CD4-positive, alpha-beta T cell treated with Interleukin-17A for 4 hours (primary cell): ENCODE results near the gene RNF5.
A peak's percentile ranks its signal among the peaks of the same experiment; 100 is the strongest.
"Not testable (repeated sequence)": the region's sequence is repeated elsewhere in the genome, so short reads cannot be mapped to it uniquely, and the experiment has no call there.

ENCODE experiments used
- DNase-seq: peaks from one replicate; pipeline ENCODE4 v3.0.0-alpha.2; 2020; ENCODE audit warnings: mixed read lengths

The RNF5 gene

DNA sequence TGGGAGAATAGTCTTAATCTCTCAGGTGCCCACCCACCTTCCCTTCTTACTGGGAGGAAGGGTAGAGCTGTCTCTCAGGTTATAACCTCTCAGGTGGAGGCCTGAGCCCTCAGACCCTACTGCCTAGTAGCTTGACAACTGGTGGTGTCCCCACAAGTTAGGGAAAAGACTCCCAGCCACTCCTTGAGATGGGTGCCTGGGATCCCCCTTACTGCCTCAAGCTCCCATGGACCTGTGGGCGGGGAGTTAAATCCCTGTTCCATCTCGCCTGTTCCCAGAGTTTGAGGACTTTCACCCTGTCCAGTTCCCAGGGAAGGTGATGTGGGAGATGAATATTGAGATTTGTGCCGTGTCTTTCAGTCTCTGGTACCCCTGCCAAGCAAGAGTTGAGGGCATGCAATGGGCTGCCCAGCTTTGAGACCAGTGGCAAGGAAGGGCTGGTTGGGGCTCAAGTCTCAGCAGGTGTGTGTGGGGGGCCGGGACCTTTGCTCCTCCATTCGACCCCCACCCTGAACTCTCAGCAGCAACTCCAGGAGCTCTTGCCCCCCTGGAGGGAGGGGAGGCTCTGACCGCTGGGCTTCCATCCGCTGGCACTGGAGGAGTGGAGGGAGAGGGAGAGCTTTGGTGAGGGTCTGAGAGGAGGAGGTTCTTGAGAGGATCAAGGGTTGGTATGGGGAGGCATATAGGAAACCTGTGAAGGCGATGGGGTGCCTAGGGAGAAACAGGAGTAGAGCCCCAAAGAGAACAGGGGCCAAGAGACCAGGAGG, 12.9 kb downstream of the RNF5 start:
- no peak for DNase-seq

DNA sequence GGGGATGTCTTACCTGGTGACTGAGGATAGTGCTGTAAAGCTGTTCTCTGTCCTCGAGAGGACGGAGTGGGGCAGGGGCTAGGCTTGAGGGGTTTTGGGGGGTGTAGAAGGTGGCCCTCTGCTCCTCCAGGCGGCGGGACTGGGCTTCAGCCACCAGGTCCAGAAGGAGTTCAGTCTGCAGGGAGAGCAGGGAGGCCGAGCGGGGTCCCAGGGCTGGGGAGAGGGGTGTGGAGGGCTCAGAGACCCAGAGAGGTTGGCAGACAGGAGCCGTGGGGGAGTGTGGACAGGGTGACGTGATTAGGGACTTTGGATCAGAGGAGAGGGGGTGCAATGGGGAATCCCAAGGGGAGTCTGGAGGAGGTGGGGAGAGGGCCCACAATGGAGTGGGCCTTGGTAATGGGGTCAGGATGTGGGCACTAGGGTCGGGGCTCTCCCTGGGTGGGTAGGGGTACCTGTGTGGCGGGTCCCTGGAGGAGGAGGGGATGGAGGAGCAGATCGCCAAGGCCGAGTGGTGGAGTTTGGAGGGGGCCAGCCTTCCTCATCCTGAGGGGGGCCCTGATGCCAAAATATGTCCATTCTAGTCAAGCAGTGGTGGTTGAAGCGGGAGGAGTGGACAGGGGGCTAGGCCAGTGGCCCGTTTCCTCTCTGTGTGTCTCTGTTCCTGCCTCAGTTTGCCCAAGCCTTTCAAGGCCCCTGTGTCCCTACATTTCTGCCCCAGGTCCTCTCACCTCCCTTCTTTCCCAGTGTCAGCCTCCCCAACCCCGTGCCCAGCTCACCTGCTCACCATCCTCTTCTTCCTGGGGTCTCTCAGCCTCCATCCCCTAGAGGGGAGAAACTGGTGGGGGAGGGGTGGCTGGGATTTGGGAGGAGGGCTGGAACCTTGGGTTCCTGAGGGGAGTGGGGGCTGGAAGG, 13.7 kb downstream of the RNF5 start:
- DNase-seq, result no peak

DNA sequence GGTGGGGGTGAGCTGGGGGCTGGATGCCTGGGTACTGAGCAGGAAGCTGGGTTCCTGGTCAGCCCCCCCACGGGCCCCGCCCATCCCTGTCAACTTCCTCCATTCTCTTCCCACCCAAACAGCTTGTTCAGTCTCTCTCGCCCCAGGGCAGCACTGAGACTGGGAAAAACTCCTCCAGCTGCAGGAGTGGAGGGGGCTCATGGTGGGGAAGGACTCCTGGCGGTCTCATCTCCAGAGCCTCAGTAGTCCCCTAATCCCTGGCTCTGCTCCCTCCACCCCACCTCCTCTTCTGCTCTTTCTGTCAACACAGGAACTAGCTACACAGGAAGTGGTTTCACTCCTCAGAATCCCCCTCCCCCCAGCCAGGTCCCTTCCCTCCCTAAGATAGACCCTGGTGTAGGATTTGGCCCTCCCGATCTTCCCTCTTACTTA, 14.4 kb downstream of the RNF5 start, which contains the start of gene GPSM3:
TSS of gene GPSM3 (minus strand) at position 36 of the 432 bp plus-strand sequence. CDS start 130 bp downstream, outside the sequence.
- DNase-seq, result peak; percentile 80

DNA sequence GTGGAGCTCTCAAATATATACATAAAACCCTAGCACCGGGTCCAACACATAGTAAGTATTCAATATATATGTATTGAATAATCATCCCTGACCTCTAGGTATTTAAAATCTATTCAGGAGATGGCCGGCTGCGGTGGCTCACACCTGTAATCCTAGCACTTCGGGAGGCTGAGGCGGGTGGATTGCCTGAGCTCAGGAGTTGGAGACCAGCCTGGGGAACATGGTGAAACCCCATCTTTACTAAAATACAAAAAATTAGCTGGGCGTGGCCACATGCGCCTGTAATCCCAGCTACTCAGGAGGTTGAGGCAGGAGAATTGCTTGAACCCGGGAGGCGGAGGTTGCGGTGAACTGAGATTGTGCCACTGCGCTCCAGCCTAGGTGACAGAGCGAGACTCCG, 14.9 kb downstream of the RNF5 start:
- DNase-seq, result not testable (repeated sequence)

DNA sequence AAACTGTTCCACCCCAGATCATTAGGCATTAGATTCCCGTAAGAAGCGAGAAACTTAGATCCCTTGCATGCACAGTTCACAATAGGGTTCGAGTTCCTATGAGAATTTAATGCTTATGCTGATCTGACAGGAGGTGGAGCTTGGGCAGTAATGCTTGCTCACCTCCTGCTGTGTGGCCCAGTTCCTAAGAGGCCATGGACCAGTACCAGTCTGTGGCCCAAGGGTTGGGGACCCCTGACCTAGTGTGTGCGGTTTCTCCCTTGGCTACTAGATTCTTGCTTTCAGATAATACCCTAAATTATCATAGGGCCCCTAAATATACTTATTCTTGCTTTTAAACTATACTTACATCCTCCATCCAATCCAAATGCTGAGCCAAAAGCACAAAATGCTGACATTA, 16.2 kb downstream of the RNF5 start:
- DNase-seq, result no peak

DNA sequence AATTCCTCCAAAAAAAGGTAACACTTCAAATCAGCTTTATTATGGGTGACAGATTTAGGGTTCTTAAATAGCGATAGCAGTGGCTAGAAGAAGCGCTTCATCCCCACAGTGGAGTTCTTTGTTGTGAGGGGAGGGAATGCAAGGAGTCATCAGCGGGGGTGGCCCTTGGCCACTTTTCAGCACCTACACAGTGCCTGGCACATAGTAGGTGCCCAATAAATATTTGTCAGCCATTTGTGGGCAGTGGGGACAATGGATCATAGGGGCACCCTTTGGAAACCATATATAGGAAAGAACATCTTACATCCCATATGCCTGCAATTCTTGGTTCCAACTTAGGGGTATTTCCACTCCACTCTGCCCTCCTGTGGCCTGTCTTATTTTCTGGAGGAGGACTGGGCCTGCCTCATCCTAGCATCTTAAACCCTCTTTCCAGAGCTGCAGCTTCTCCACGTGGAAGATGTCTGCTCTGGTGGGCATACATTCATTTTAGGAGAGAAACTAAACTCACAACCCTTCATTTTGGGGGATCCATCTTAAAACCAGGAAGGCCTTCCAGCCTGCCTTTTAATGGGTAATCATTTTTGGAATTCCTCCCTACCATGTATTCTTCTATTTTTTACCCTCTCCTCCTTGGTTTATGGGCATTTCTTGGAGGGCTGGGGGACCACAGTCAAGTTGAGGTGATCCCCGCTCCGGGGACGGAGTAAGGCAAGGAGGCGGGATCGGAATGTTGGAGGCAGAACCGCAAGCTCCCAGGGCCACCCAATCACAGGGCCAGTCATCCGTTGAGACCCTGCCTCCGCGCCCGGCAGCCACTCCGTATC, 16.8 kb downstream of the RNF5 start:
- peak; percentile 35 for DNase-seq

DNA sequence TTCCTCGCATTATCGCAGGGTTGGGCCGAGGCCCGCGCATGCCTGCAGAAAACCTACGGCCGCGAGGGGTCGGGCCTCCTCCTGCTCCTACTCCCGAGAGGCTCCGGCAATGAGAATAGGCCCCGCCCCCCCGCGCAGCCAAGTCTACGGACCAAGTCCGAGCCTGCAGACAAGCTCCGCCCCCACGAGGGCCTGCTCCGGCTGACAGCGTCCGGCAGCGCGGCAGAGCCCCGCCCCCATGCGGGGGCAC, 17.4 kb downstream of the RNF5 start:
- DNase-seq, result peak; percentile 100

DNA sequence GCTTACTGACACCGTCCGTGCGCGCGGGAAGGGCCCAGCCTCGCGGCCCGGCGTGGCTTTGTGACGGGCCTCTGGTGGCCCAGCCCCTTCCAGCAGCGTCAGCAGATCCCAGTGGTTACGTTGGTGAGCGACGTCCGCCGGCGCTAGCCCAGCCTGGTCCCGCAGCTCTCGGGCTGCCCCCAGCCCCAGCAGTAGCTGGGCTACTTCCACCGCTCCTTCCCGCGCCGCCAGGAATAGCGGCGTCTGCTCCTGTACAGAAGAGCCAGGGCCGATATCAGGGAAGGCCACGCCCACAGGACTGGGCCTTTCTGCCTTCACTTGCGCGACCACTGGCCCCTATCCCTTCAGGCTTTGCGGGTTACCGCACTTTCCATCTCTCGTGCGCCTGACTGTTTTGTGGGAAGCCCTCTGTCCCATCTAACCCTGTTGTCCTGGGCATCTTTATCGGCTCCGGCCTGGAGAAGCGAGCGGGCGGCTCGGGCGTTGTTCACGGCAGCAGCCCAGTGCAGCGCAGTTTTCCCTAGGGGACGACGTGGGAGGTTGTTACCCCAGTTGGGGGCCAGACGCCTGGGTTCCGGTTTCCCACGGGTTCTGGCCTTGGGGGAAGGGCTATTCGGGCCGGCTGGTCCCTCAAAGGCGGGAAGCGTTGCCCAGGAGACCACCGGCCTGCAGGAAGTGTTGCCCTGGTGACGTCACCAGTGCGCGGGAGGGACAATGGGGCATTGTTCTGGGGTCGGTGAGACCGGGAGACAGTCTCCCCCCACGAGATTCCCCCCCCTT, 17.9 kb downstream of the RNF5 start:
- DNase-seq, result peak; percentile 63

DNA sequence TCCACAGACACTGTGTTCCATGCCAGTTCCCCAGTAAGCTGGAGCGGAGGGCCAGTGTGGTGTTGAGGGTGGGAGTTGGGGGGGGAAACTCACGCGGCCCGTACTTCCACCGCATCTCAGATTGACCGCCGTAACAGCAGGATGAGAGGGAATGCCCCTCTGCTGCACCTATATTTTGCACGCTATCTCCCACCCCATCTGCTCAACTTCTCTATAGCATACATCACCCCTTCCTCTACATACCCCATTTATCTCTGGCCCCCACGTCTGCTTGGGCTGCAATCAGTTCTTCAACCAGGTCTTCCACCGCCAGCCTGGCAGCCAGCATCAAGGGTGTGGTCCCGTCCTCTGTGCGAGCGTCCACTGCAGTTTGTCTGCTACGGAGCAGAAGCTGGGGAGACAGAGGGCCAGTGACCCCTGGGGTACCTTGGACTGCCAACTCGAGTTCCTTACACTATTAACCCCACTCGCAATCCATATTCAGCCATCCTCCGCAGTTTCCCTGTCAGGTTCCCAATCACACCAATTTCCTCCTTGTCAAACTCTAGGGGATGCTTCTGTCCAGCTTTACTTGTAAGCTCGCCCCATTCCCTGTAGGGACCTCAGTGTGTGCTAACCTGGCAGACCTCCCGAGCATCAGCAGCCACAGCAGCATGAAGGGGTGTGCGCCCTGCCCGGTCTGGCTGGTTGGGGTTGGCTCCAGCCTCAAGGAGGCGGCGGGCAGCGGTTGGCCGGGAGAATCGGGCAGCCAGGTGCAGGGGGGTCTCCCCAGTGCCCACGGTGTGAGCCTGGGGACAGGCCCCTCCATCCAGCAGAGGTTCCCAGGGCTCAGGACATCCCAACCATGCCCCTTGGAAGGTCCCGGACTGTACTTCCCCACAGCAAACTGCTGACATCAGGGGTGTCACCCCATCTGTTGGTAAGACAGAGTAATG, 18.7 kb downstream of the RNF5 start:
- DNase-seq, result no peak

DNA sequence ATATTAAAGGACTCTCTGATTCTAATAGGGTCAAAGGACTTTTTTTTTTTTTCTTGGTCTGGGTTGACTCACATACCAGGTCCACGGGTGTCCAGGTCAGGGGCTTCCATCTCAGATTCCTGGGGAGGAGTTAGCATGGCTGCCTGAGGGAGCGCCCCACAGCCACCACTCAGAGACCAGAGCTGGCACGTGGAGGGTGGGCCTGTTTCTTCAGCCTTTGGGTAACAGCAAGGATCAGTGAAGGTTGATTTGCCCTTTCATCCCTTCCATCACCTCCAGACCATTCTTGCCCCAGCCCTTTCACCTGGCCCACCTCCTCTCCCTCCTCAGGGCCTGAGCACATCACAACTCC, 20.1 kb downstream of the RNF5 start:
- no peak for DNase-seq

DNA sequence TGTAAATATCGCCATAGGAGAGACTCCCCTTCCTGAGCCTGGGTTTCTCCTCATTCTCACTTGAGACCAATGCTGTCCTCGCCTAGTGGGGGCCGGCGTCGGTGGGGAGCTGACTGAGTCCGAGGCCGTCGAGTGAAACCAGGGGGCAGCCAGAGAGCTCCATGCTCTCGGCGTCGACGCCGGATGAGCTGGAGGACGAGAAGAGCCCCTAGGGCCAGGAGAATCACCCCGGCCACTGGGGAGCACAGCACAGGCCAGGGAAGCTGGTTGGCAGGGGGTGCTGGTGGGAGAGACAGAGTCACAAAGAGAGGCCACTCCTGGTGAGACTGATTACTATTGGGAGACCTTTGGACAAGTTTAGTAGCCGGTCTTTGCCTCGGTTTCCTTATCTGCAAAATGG, 20.7 kb downstream of the RNF5 start:
- DNase-seq, result no peak

DNA sequence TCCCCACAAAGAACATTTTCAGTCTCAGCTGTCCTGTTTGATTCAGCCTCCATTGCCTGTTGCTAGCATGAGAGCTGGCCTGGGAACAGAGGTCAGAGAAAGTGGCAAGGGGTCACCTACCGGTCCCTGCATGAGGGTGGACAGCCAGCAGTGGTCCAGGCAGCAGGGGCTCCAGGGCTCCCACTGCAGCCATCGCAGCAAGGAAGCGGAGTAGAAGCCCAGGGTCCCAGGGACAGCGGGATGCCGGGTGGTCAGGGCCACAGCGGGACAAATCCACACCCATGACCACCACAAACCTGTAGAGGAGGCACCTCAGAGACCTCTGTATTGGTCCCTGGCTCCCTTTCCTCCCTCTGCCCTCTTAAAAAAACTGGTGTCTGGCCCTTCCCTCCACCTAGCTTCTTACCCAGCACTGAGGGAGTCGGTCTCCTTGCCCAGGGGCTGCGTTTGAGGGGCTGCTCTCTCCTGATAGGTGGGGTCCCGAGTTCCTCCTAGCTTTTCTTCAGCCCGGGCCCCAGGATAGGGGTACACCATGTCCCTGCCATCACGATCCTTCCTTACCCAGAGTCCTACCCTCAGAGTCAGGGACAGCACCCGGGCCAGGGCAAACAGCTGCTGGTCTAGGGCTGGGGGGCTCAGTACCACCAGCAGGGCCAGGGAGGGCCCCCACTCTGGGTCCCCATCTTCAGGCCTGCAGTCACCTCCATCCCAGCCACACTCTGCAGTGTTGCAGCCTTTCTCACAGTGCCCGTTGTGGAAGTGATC, 22.7 kb downstream of the RNF5 start:
- no peak for DNase-seq

DNA sequence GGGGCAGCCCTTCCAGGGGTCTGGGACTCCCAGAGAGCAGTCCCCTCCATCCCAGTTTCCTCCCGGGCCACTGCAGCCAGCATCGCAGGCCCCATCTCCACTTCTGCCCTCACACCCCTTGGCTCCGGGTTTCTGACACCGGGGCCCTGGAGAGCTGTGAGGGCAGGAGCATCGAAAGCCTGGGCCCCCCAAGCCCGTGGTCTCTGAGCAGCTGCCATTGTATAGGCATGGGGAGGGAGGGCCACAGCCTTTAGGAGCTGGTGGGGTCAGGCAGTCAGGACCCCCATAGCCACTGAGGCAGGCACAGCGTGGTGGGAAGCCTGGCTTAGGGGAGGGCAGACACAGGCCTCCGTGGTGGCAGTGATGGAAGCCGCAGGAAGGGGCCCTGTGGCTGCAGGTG, 24.0 kb downstream of the RNF5 start:
- no peak for DNase-seq

DNA sequence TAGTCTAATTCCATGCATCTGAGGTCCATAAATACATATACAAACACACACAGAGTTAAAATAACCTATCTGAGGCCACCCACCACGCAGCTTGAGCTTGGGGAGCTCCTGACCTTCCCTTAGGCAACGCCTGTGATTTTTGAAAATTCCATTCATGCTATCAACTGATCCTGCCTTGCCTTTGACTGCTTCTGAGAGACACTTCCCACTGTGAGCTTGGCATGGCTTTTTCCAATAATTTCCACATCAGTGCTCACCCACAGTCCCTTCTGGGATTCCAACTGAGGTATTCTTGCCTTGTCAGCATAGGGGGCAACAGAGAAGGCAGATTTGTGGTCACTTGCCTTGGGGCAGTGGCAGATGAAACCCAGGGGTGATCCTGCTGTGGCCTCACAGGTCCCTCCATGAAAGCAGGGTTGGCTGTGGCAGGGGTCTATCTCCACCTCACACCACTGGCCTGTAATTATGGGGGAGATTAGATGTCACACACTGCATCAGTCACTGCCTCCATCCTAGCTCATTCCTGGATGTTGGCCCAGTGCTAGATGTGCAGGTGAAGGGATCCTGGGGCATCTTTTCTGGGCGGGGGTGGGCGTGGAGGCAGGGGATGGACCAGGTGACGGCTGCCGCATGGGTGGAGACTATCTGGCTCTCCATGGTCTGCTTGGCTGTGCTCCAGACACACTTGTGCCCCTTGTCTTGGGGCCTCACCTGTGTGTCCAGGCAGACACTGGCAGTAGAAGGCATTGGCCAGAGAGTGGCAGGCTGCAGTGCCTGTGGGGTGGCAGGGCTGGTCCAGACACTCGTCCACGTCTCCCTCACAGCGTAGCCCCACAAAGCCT, 25.4 kb downstream of the RNF5 start:
- no peak for DNase-seq

DNA sequence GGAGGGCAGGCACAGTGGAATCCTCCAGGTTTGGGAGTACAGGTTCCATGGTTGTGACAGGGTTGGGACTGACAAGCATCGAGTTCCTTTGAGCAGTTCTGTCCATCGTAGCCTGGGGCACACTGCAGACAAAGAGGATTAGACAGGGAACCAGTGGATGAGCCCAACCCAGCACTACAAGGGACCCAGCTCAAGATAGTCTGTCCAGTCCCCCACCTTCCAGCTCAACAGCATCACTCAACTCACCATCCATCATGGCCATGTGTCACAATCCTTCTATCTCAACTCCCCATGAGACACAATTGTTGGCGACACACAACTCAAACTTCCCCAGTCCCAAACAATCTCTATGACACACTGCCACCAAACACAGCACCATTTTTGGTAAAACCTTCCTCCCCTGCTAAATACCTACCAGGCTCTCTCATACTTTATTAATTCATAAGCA, 26.1 kb downstream of the RNF5 start:
- no peak for DNase-seq

DNA sequence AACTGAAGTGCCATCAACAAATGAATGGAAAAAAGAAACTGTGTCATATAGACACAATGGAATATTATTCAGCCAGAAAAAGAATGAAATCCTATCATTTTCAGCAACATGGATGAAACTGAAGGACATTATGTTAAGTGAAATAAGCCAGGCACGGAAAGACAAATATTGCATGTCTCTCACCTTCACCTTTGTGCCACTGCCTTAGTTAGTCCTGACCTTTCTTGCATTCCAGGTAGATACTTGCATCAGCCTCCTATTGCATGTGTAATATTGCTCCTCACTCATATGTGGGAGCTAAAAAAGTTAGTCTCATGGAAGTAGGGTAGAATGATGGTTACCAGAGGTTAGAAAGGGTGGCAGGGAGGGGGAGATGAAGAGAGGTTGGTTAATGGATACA, 30.8 kb downstream of the RNF5 start:
- DNase-seq, result no peak

DNA sequence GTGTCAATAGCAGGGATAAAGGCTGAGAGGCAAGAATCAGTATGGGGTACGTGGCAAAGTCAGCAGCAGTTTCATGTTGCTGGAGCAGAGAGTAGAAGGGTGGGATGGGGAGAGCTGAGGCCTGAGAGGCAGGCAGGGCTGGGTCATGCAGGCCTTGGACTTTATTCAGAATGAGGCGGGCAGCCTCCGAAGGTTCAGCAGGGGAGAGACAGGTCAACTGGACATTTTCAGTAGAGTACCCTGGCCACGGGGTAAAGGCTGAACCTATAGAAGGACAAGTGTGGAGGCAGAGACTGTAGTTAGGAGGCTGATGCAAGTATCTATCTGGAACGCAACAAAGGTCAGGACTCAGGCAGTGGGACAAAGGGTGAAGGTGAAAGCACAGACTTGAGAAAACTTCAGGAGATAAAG, 32.0 kb downstream of the RNF5 start:
- no peak for DNase-seq

DNA sequence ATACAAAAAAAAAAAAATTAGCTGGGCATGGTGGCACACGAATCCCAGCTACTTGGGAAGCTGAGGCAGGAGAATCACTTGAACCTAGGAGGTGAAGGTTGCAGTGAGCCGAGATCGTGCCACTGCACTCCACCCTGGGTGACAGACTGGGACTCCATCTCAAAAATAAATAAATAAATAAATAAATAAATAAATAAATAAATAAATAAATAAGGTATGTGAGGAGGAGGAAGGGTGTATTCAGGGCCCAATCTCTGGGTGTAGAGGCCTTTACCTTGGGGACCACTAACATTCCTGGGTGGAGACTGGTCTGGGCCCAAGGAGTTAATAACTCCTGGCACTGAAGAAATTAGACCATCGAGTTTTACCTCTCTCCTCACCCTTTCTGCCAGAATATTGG, 33.2 kb downstream of the RNF5 start:
- not testable (repeated sequence) for DNase-seq

DNA sequence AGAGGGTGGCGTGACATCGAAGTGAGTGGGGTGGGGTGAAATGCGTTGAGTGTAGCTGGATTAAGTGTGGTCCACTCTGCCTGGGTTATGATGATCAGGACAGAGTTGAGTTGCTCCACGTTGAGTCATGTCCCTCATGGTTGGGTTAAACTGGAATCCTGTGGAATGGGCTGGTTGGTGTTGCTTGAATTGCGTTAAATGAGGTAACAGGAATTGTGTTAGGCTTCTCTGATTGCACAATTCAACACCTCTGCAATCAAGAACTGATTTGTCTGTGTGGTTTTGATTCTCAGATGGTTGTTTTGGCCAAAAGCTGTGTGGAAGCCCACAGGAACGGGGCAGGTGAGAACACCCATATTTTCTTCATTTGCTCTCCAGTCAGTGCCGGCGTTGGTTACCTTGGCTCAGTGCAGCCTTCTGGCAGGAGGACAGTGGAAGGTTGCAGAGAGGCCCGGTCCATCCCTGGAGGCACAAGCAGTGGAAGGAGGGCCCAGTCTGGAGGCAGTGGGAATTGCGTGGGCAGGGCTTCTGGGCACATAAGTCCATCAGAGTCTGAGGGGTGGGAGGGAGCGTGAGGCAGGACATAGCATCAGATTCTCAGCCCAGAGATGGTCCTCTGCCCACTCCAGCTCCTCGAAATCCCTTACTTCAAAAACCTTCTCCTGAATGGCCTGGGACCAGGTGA, 34.0 kb downstream of the RNF5 start:
- DNase-seq, result no peak
